ENCODE measurements around the gene AP5Z1. TPM values are rescaled to one million over a fixed set of nuclear protein-coding genes. Genes with fewer than 3 reads are reported as not detected.

The AP5Z1 gene
- total RNA-seq, 1 experiment from 2014 or later, result 38.3 TPM

GRCh38 chr7:4832711-4833110, 57.3 kb downstream of the AP5Z1 start:
- H2AFZ ChIP-seq (ENCODE audit: low read length), result no peak overlapping the region
- no peak overlapping the region for H3K27ac ChIP-seq (ENCODE audit: insufficient read length, low read depth, low read length)
- no peak overlapping the region for H3K4me2 ChIP-seq (ENCODE audit: insufficient read depth, insufficient read length, low read length)
- Mint-ChIP-seq H3K27me3 (ENCODE audit: low read depth) (no peaks in the 10 kb centered on the region), H3K36me3 (ENCODE audit: insufficient read depth in 1 of 3, low read depth in 3 of 3) (peaks cover 3% of the 10 kb centered on the region in 3 experiments; a peak in 2 of 7 replicates), H3K27ac (peak overlapping the region in 1 of 3 experiments; percentile 70; a peak in 1 of 7 replicates), H3K4me1 (peaks cover 3 to 12% of the 10 kb centered on the region in 2 experiments), H3K4me3 (no peak overlapping the region), H3K9me3 (no peaks in the 10 kb centered on the region)
- no peak for TF ChIP-seq CTCF (conservative IDR thresholded peaks at IDR 0.05)
- H3K23me2 ChIP-seq (ENCODE audit: insufficient read length, low read depth, low read length, poor library complexity, severe bottlenecking), result no peaks in the 10 kb centered on the region
- H2BK20ac ChIP-seq (ENCODE audit: low read depth, low read length, poor library complexity, severe bottlenecking), result no peak overlapping the region
- H4K8ac ChIP-seq (replicated peaks; ENCODE audit: insufficient read length, low read depth, low read length), result no peak overlapping the region
- no peak overlapping the region for H2BK12ac ChIP-seq (ENCODE audit: insufficient read length, low read depth, low read length)
- no peak overlapping the region for H4K5ac ChIP-seq (ENCODE audit: insufficient read length, low read depth, low read length)
- no peaks in the 10 kb centered on the region for H3K9me3 ChIP-seq (ENCODE audit: control insufficient read depth, low read depth, low read length)
- H2BK120ac ChIP-seq (ENCODE audit: low read depth, low read length, poor library complexity, severe bottlenecking), result no peak overlapping the region
- no peak overlapping the region for H3K56ac ChIP-seq (ENCODE audit: insufficient read length, low read depth, low read length)
- H3T11ph ChIP-seq (ENCODE audit: low read length), result no peak overlapping the region
- no peak overlapping the region for H4K91ac ChIP-seq (ENCODE audit: insufficient read length, low read depth, low read length)
- no peak for DNase-seq
- WGBS (ENCODE audit: extremely low coverage, insufficient read length, low lambda C conversion rate), result no CpG with 5 or more reads among the region's 16 CpGs
- H2BK5ac ChIP-seq (ENCODE audit: insufficient read length, low read length), result no peak overlapping the region
- no peaks in the 10 kb centered on the region for H3K27me3 ChIP-seq (ENCODE audit: insufficient read depth, low read length)
- no peak overlapping the region for H2AK5ac ChIP-seq (ENCODE audit: insufficient read length, low read length)
- H3K18ac ChIP-seq (ENCODE audit: insufficient read length, low read depth, low read length), result no peak overlapping the region
- H4K20me1 ChIP-seq (ENCODE audit: control insufficient read depth, insufficient read depth, insufficient read length), result no peaks in the 10 kb centered on the region
- no peak overlapping the region for H3K14ac ChIP-seq (ENCODE audit: insufficient read depth, low read length)
- H3K9ac ChIP-seq (ENCODE audit: extremely low read depth, insufficient read length, low read length), result no peak overlapping the region
- H3K79me1 ChIP-seq (ENCODE audit: insufficient read depth, low read depth, low read length, poor library complexity, severe bottlenecking), result no peaks in the 10 kb centered on the region
- no peaks in the 10 kb centered on the region for H3K4me1 ChIP-seq (ENCODE audit: insufficient read depth, low read length)
- no peaks in the 10 kb centered on the region for H3K79me2 ChIP-seq (ENCODE audit: insufficient read depth, low read length)
- H3K23ac ChIP-seq (ENCODE audit: insufficient read length, low read depth, low read length), result no peak overlapping the region
- no peak overlapping the region for H2BK15ac ChIP-seq (ENCODE audit: low read depth, low read length)
- no peak overlapping the region for H3K4ac ChIP-seq (ENCODE audit: low read depth, low read length)

Data from H9 (cell line).